K562 (cell line): ENCODE measurements around the gene TYW1B. TPM values are rescaled to one million over a fixed set of nuclear protein-coding genes. Genes with fewer than 3 reads are reported as not detected.
A peak's percentile ranks its signal among the peaks of the same experiment; 100 is the strongest.

Source experiments
- ASH1L ChIP-seq: fragments of 450-650 bp; IDR thresholded peaks from 2 replicates; pipeline ENCODE4 v1.6.1; 2018; ENCODE audit warnings: borderline replicate concordance, mild to moderate bottlenecking, low read depth; ENCODE audit not compliant: partially characterized antibody
- CCNT2 ChIP-seq: IDR thresholded peaks from 2 replicates; pipeline ENCODE4 v1.6.1; 2011; ENCODE audit warnings: borderline replicate concordance, low read depth, mild to moderate bottlenecking, moderate library complexity, mixed read lengths, low read length; ENCODE audit not compliant: insufficient read length; ENCODE audit errors: extremely low read depth
- CTBP1 ChIP-seq: fragments of 450-650 bp; IDR thresholded peaks from 2 replicates; pipeline ENCODE4 v1.6.1; 2016; ENCODE audit warnings: borderline replicate concordance
- E2F3 ChIP-seq: fragments of 250-450 bp; sonication (Bioruptor Pico); IDR thresholded peaks from 2 replicates; pipeline ENCODE4 v1.4.0; 2020; ENCODE audit warnings: mild to moderate bottlenecking
- ESRRB ChIP-seq: fragments of 250-450 bp; sonication (Bioruptor Pico); IDR thresholded peaks from 2 replicates; pipeline ENCODE4 v1.5.0; 2020; ENCODE audit warnings: mild to moderate bottlenecking, moderate library complexity, borderline replicate concordance
- ETV6 ChIP-seq, 3 experiments: fragments of 150-350 bp in 1 of 3; sonication (generic) in 1 of 3; formaldehyde crosslinking in 1 of 3; IDR thresholded peaks; 2 replicates each; pipeline versions ENCODE4 v1.6.1 to v1.8.0; 2014 to 2022; ENCODE audit warnings: borderline replicate concordance in 2 of 3, low read depth in 2 of 3, antibody characterized with exemption in 1 of 3, low read length in 1 of 3, mild to moderate bottlenecking in 1 of 3, missing genetic modification reagents in 1 of 3
- FOXO4 ChIP-seq: fragments of 450-650 bp; formaldehyde crosslinking; IDR thresholded peaks from 2 replicates; pipeline ENCODE4 v1.4.0; 2020; ENCODE audit warnings: mild to moderate bottlenecking, moderate library complexity
- KAT7 ChIP-seq: sonication (generic); formaldehyde crosslinking; IDR thresholded peaks from 2 replicates; pipeline ENCODE4 v1.8.0; 2022; ENCODE audit warnings: missing genetic modification reagents, mild to moderate bottlenecking, borderline replicate concordance
- KHSRP ChIP-seq: fragments of 450-650 bp; IDR thresholded peaks from 2 replicates; pipeline ENCODE4 v1.6.1; 2017
- LARP7 ChIP-seq: fragments of 450-650 bp; IDR thresholded peaks from 2 replicates; pipeline ENCODE4 v1.6.1; 2016
- MXI1 ChIP-seq: IDR thresholded peaks from 2 replicates; pipeline ENCODE4 v1.6.1; 2011; ENCODE audit warnings: low read depth, mild to moderate bottlenecking, improper control_type of control experiment, low read length
- MYC ChIP-seq, 2 experiments: fragments of 250-450 bp in 1 of 2; sonication (Bioruptor Pico) in 1 of 2; IDR thresholded peaks; 2 replicates each; pipeline versions ENCODE4 v1.5.1 to v1.6.1; 2012 to 2021; ENCODE audit warnings: low read depth in 2 of 2, borderline replicate concordance in 1 of 2, improper control_type of control experiment in 1 of 2, low read length in 1 of 2, mild to moderate bottlenecking in 1 of 2, moderate library complexity in 1 of 2
- OTX1 ChIP-seq: fragments of 450-650 bp; formaldehyde crosslinking; IDR thresholded peaks from 2 replicates; pipeline ENCODE4 v1.4.0; 2022; ENCODE audit warnings: mild to moderate bottlenecking
- SMARCC2 ChIP-seq: fragments of 450-650 bp; IDR thresholded peaks from 2 replicates; pipeline ENCODE4 v1.6.1; 2017; ENCODE audit warnings: antibody characterized with exemption, moderate library complexity, mild to moderate bottlenecking, low read depth
- SRF ChIP-seq, 2 experiments: fragments of 250-450, 450-650 bp in 1 of 2; sonication (Bioruptor Pico) in 1 of 2; sonication (generic) in 1 of 2; formaldehyde crosslinking; IDR thresholded peaks; 2 replicates each; pipeline versions ENCODE4 v1.5.0 to v1.5.1; 2020 to 2022; ENCODE audit warnings: mild to moderate bottlenecking in 1 of 2, missing genetic modification reagents in 1 of 2
- TCF7 ChIP-seq: sonication (generic); IDR thresholded peaks from 2 replicates; pipeline ENCODE4 v1.6.1; 2016; ENCODE audit warnings: antibody characterized with exemption, borderline replicate concordance
- TEAD4 ChIP-seq, 2 experiments: sonication (generic) in 1 of 2; formaldehyde crosslinking in 1 of 2; IDR thresholded peaks; 2 replicates each; pipeline versions ENCODE4 v1.6.1 to v1.8.0; 2012 to 2022; ENCODE audit warnings: borderline replicate concordance in 1 of 2, inconsistent platforms in 1 of 2, low read length in 1 of 2, mild to moderate bottlenecking in 1 of 2, missing genetic modification reagents in 1 of 2
- TRIM24 ChIP-seq, 2 experiments: fragments of 450-650 bp; IDR thresholded peaks; 2 replicates each; pipeline ENCODE4 v1.6.1; 2016
- ZC3H11A ChIP-seq: IDR thresholded peaks from 2 replicates; pipeline ENCODE4 v1.6.1; 2012; ENCODE audit warnings: low read depth, low read length, improper control_type of control experiment
- ZFX ChIP-seq: sonication (generic); formaldehyde crosslinking; IDR thresholded peaks from 2 replicates; pipeline ENCODE4 v1.8.0; 2022; ENCODE audit warnings: mild to moderate bottlenecking, missing genetic modification reagents, moderate library complexity
- ZNF277 ChIP-seq: fragments of 250-450 bp; sonication (Bioruptor Pico); IDR thresholded peaks from 2 replicates; pipeline ENCODE4 v1.8.0; 2022; ENCODE audit warnings: inconsistent platforms, mild to moderate bottlenecking, moderate library complexity, borderline replicate concordance
- ZNF41 ChIP-seq: fragments of 250-450 bp; sonication (Bioruptor Pico); conservative IDR thresholded peaks from 2 replicates; pipeline ENCODE4 v1.4.0; 2020; ENCODE audit warnings: mild to moderate bottlenecking
- ZNF436 ChIP-seq: fragments of 250-450, 450-650 bp; sonication (Bioruptor Pico); formaldehyde crosslinking; IDR thresholded peaks from 2 replicates; pipeline ENCODE4 v1.7.0; 2020; ENCODE audit warnings: mild to moderate bottlenecking
- ZNF76 ChIP-seq: fragments of 250-450 bp; sonication (Bioruptor Pico); IDR thresholded peaks from 2 replicates; pipeline ENCODE4 v1.4.0; 2020; ENCODE audit warnings: mild to moderate bottlenecking, moderate library complexity, borderline replicate concordance
- ZSCAN29 ChIP-seq: fragments of 450-650 bp; IDR thresholded peaks from 2 replicates; pipeline ENCODE4 v1.6.1; 2017
- polyA plus RNA-seq, 8 experiments: library from polyadenylated mRNA; depleted of rRNA in 4 of 8; stranded (reverse) in 5 of 8; unstranded in 3 of 8; fragments of >200 nt; fragmentation: Nextera tagmentation in 2 of 8; fragmentation: Illumina TruSeq in 1 of 8; extraction: Ambion mirVana in 2 of 8; extraction: Trizol in 1 of 8; gene quantifications; 2 replicates each; pipeline versions ENCODE4 v1.2.1 to v1.2.3, GENCODE V29; 2011 to 2014; ENCODE audit warnings: inconsistent platforms in 1 of 8, missing spikeins in 1 of 8
- total RNA-seq, 7 experiments: library from RNA; depleted of rRNA in 6 of 7; stranded (reverse); fragments of >200 nt in 6 of 7; fragmentation: Illumina TruSeq in 2 of 7; extraction: Trizol in 2 of 7; gene quantifications; 2 replicates each; pipeline versions ENCODE4 v1.2.1 to v1.2.3, GENCODE V29; 2011 to 2021; ENCODE audit warnings: low replicate concordance in 1 of 7

Gene TYW1B
- total and polyA plus RNA-seq, 9 of the 15 experiments (the other 6 are each of a cell fraction or from before 2014, with no cell fraction given) = 5.8 to 14.7 (median 9.8) TPM

GRCh38 chr7:72805526-72806494 lies 22.2 kb downstream of the TYW1B start (continued):
- TF ChIP-seq LARP7 (peak; percentile 51; the same call in 1 of the 2 replicates), ASH1L (peak; percentile 42), TCF7 (peak; percentile 99), SMARCC2 (peak; percentile 100), ZNF277 (no peak), E2F3 (CRISPR knock-in tag) (no peak), CTBP1 (peak; percentile 100), MYC (IDR thresholded peaks at IDR 0.05; ENCODE audit: low read depth, low read length) (peak; percentile 71), MYC (CRISPR knock-in tag; IDR thresholded peaks at IDR 0.05; ENCODE audit: borderline replicate concordance, low read depth) (no peak), ETV6 (IDR thresholded peaks at IDR 0.05; ENCODE audit: borderline replicate concordance in 1 of 2, low read depth in 2 of 2, low read length in 1 of 2) (peak; percentile 29 to 50; a peak in 1 of 4 replicates), ETV6 (CRISPR knock-in tag; IDR thresholded peaks at IDR 0.05; ENCODE audit: borderline replicate concordance) (no peak), ZNF41 (CRISPR knock-in tag) (no peak), KHSRP (peak; percentile 82), TEAD4 (IDR thresholded peaks at IDR 0.05; ENCODE audit: low read length) (peak; percentile 96), TEAD4 (CRISPR knock-in tag; IDR thresholded peaks at IDR 0.05; ENCODE audit: borderline replicate concordance) (no peak), FOXO4 (no peak), ZNF76 (CRISPR knock-in tag) (no peak), ZNF436 (CRISPR knock-in tag) (no peak), KAT7 (no peak), OTX1 (CRISPR knock-in tag) (peak; percentile 60), TRIM24 (IDR thresholded peaks at IDR 0.05) (peak; percentile 99), MXI1 (peak; percentile 83; the same call in 1 of the 2 replicates), ZFX (peak; percentile 66; the same call in 1 of the 2 replicates), SRF (CRISPR knock-in tag; IDR thresholded peaks at IDR 0.05) (no peak), ZC3H11A (no peak), CCNT2 (peak; percentile 43), ZSCAN29 (0 out of 2 replicates have a peak, but pooled peaks have one; percentile 32), ESRRB (no peak)
